H1 (cell line): ENCODE measurements around the gene STX7. TPM values are rescaled to one million over a fixed set of nuclear protein-coding genes. Genes with fewer than 3 reads are reported as not detected.

Experiments used
- CEBPB ChIP-seq: IDR thresholded peaks from 2 replicates; pipeline ENCODE4 v1.6.1; 2012; ENCODE audit warnings: low read depth, low read length
- EZH2 ChIP-seq: fragments of 200-600 bp; sonication (generic); IDR thresholded peaks from 2 replicates; pipeline ENCODE4 v1.7.1; 2012; ENCODE audit warnings: low read depth, mild to moderate bottlenecking, moderate library complexity, low read length, inconsistent platforms; ENCODE audit not compliant: severe bottlenecking
- FOSL1 ChIP-seq: IDR thresholded peaks from 2 replicates; pipeline ENCODE4 v1.6.1; 2011; ENCODE audit warnings: mild to moderate bottlenecking, low read depth, low read length, moderate library complexity; ENCODE audit not compliant: insufficient read depth
- KDM1A ChIP-seq: fragments of 200-600, 300-600 bp; sonication (generic); IDR thresholded peaks from 2 replicates; pipeline ENCODE4 v1.7.1; 2016; ENCODE audit warnings: mild to moderate bottlenecking, low read length, borderline replicate concordance
- MAFK ChIP-seq: IDR thresholded peaks from 2 replicates; pipeline ENCODE4 v1.6.1; 2012; ENCODE audit warnings: low read depth, mild to moderate bottlenecking, improper control_type of control experiment, low read length
- SIN3A ChIP-seq, 2 experiments: IDR thresholded peaks in 1 of 2; conservative IDR thresholded peaks in 1 of 2; 2 replicates each; pipeline ENCODE4 v1.6.1; 2011 to 2012; ENCODE audit warnings: low read length in 2 of 2, improper control_type of control experiment in 1 of 2, low read depth in 1 of 2, mild to moderate bottlenecking in 1 of 2
- SP2 ChIP-seq: IDR thresholded peaks from 2 replicates; pipeline ENCODE4 v1.6.1; 2012; ENCODE audit warnings: mild to moderate bottlenecking, low read length, inconsistent platforms
- SP4 ChIP-seq: IDR thresholded peaks from 2 replicates; pipeline ENCODE4 v1.6.1; 2012; ENCODE audit warnings: low read length, inconsistent platforms
- YY1 ChIP-seq: IDR thresholded peaks from 2 replicates; pipeline ENCODE4 v1.6.1; 2011; ENCODE audit warnings: low read depth, mild to moderate bottlenecking, low read length
- polyA plus RNA-seq, 7 experiments: library from polyadenylated mRNA; depleted of rRNA in 3 of 7; stranded (reverse) in 5 of 7; unstranded in 2 of 7; fragments of >200 nt in 5 of 7; fragments of 200-250 nt in 2 of 7; gene quantifications; 1 replicate in 5 of 7; 2 replicates in 1 of 7; 4 replicates in 1 of 7; pipeline versions ENCODE4 v1.2.1 to v1.2.3, GENCODE V29; 2011 to 2013; ENCODE audit warnings: missing spikeins in 2 of 7, mixed read lengths in 2 of 7
- total RNA-seq: library from RNA; stranded (reverse); fragmentation: NEBNext Ultra II Directional; extraction: Animal tissue kit (Norgen Biotek cat#: 25700); gene quantifications from 2 replicates; pipeline ENCODE4 v1.2.1, GENCODE V29; 2021
- TF ChIP-seq, protein P1 (sequence below): fragments of 300-600 bp; sonication (generic); IDR thresholded peaks from 2 replicates; pipeline ENCODE4 v1.7.1; 2012; ENCODE audit warnings: low read length, moderate library complexity, mild to moderate bottlenecking, inconsistent platforms; ENCODE audit not compliant: insufficient replicate concordance
- TF ChIP-seq, protein P2 (sequence below): IDR thresholded peaks from 2 replicates; pipeline ENCODE4 v1.6.1; 2011; ENCODE audit warnings: low read length, improper control_type of control experiment

The STX7 gene
- total and polyA plus RNA-seq, 2 of the 8 experiments (the other 6 are each of a cell fraction or from before 2014, with no cell fraction given) = 5.7 to 27.9 TPM

DNA sequence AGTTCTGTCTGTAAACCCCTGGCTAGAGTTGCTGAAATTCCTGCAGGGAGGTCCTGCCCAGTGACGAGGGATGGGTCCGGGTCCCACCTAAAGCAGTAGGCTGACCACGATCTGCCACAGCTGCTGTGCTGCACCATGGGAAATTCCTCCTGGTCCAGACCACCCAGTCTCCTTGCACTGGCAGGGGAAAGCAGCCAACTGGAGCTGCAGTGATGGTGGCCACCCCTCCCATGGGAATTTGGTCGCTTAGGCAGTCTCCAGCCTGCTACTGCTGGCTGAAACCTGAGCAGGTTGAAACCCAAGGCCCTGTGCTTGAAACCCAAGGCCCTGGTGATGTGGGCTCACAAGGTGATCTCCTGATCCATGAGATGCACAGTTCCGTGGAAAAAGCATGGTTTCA, 87.7 kb downstream of the STX7 start (continued):
- TF ChIP-seq, protein P1, sequence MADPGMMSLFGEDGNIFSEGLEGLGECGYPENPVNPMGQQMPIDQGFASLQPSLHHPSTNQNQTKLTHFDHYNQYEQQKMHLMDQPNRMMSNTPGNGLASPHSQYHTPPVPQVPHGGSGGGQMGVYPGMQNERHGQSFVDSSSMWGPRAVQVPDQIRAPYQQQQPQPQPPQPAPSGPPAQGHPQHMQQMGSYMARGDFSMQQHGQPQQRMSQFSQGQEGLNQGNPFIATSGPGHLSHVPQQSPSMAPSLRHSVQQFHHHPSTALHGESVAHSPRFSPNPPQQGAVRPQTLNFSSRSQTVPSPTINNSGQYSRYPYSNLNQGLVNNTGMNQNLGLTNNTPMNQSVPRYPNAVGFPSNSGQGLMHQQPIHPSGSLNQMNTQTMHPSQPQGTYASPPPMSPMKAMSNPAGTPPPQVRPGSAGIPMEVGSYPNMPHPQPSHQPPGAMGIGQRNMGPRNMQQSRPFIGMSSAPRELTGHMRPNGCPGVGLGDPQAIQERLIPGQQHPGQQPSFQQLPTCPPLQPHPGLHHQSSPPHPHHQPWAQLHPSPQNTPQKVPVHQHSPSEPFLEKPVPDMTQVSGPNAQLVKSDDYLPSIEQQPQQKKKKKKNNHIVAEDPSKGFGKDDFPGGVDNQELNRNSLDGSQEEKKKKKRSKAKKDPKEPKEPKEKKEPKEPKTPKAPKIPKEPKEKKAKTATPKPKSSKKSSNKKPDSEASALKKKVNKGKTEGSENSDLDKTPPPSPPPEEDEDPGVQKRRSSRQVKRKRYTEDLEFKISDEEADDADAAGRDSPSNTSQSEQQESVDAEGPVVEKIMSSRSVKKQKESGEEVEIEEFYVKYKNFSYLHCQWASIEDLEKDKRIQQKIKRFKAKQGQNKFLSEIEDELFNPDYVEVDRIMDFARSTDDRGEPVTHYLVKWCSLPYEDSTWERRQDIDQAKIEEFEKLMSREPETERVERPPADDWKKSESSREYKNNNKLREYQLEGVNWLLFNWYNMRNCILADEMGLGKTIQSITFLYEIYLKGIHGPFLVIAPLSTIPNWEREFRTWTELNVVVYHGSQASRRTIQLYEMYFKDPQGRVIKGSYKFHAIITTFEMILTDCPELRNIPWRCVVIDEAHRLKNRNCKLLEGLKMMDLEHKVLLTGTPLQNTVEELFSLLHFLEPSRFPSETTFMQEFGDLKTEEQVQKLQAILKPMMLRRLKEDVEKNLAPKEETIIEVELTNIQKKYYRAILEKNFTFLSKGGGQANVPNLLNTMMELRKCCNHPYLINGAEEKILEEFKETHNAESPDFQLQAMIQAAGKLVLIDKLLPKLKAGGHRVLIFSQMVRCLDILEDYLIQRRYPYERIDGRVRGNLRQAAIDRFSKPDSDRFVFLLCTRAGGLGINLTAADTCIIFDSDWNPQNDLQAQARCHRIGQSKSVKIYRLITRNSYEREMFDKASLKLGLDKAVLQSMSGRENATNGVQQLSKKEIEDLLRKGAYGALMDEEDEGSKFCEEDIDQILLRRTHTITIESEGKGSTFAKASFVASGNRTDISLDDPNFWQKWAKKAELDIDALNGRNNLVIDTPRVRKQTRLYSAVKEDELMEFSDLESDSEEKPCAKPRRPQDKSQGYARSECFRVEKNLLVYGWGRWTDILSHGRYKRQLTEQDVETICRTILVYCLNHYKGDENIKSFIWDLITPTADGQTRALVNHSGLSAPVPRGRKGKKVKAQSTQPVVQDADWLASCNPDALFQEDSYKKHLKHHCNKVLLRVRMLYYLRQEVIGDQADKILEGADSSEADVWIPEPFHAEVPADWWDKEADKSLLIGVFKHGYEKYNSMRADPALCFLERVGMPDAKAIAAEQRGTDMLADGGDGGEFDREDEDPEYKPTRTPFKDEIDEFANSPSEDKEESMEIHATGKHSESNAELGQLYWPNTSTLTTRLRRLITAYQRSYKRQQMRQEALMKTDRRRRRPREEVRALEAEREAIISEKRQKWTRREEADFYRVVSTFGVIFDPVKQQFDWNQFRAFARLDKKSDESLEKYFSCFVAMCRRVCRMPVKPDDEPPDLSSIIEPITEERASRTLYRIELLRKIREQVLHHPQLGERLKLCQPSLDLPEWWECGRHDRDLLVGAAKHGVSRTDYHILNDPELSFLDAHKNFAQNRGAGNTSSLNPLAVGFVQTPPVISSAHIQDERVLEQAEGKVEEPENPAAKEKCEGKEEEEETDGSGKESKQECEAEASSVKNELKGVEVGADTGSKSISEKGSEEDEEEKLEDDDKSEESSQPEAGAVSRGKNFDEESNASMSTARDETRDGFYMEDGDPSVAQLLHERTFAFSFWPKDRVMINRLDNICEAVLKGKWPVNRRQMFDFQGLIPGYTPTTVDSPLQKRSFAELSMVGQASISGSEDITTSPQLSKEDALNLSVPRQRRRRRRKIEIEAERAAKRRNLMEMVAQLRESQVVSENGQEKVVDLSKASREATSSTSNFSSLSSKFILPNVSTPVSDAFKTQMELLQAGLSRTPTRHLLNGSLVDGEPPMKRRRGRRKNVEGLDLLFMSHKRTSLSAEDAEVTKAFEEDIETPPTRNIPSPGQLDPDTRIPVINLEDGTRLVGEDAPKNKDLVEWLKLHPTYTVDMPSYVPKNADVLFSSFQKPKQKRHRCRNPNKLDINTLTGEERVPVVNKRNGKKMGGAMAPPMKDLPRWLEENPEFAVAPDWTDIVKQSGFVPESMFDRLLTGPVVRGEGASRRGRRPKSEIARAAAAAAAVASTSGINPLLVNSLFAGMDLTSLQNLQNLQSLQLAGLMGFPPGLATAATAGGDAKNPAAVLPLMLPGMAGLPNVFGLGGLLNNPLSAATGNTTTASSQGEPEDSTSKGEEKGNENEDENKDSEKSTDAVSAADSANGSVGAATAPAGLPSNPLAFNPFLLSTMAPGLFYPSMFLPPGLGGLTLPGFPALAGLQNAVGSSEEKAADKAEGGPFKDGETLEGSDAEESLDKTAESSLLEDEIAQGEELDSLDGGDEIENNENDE = no peak
- TF ChIP-seq SIN3A (conservative IDR thresholded peaks at IDR 0.05 in 1 of 2, IDR thresholded peaks at IDR 0.05 in 1 of 2; ENCODE audit: low read depth in 1 of 2, low read length in 2 of 2) (no peak), FOSL1 (no peak), KDM1A (no peak), YY1 (no peak), SP4 (no peak), CEBPB (no peak), EZH2 (no peak), MAFK (no peak), SP2 (no peak)
- TF ChIP-seq, protein P2, sequence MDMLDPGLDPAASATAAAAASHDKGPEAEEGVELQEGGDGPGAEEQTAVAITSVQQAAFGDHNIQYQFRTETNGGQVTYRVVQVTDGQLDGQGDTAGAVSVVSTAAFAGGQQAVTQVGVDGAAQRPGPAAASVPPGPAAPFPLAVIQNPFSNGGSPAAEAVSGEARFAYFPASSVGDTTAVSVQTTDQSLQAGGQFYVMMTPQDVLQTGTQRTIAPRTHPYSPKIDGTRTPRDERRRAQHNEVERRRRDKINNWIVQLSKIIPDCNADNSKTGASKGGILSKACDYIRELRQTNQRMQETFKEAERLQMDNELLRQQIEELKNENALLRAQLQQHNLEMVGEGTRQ = no peak
